AG09319 (cell line): ENCODE data around the gene CNTN4.

Source experiments
- DNase-seq: peaks from one replicate; pipeline ENCODE4 v3.0.0-alpha.2; 2010; ENCODE audit warnings: low read depth; ENCODE audit errors: extremely low read depth
- TF ChIP-seq, protein P1 (sequence below): IDR thresholded peaks from 2 replicates; pipeline ENCODE4 v1.5.1; 2011; ENCODE audit warnings: low read depth, mild to moderate bottlenecking, inconsistent platforms, low read length, moderate library complexity

CNTN4 gene

DNA sequence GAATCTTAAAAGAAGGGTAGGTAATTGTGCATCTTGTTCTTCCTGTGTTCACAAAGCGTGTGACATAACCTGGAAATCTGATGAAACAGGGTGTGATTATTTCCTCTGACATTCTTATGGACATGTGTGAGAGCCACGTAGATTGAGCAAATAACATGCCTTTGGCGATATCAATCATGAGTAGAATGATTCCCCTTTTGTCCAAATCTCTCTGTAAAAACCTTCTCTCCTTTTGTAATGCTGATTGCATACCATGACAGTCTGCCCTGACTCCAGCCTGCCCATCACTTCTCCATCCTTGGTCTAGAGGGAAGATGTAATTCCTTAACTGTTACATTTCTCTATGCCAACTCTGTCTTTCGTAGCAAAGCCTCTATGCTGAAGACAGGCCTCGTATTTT, 896.5 kb downstream of the CNTN4 start:
- no peak for DNase-seq
- TF ChIP-seq, protein P1, sequence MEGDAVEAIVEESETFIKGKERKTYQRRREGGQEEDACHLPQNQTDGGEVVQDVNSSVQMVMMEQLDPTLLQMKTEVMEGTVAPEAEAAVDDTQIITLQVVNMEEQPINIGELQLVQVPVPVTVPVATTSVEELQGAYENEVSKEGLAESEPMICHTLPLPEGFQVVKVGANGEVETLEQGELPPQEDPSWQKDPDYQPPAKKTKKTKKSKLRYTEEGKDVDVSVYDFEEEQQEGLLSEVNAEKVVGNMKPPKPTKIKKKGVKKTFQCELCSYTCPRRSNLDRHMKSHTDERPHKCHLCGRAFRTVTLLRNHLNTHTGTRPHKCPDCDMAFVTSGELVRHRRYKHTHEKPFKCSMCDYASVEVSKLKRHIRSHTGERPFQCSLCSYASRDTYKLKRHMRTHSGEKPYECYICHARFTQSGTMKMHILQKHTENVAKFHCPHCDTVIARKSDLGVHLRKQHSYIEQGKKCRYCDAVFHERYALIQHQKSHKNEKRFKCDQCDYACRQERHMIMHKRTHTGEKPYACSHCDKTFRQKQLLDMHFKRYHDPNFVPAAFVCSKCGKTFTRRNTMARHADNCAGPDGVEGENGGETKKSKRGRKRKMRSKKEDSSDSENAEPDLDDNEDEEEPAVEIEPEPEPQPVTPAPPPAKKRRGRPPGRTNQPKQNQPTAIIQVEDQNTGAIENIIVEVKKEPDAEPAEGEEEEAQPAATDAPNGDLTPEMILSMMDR = no peak

DNA sequence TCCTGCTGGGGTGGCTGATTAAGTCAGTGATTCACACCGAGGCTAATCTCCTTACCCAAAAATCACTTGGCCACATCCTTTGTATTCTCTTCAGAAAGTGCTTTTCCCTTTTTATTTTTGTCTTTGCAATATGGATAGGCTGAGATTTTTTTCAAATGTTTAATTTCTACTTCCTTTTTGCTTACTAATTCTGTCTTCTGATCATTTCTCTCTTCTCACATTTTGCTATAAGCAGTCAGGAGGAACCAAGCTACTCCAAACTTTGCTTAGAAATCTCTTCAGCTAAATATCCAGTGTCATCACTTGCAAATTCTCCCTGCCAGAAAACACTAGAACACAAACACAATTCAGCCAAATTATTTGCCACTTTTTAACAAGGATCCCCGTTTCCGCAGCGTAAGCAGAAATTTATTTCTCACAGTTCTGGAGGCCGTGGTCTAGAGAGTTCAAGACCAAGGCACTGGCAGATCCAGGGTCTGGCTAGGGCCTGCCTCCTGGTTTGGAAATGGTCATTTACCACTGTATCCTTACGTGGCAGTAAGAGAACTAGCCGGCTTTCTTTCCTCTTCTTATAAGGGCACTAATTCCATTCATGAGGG, 906.6 kb downstream of the CNTN4 start:
- TF ChIP-seq, protein P1 = no peak
- no peak for DNase-seq

DNA sequence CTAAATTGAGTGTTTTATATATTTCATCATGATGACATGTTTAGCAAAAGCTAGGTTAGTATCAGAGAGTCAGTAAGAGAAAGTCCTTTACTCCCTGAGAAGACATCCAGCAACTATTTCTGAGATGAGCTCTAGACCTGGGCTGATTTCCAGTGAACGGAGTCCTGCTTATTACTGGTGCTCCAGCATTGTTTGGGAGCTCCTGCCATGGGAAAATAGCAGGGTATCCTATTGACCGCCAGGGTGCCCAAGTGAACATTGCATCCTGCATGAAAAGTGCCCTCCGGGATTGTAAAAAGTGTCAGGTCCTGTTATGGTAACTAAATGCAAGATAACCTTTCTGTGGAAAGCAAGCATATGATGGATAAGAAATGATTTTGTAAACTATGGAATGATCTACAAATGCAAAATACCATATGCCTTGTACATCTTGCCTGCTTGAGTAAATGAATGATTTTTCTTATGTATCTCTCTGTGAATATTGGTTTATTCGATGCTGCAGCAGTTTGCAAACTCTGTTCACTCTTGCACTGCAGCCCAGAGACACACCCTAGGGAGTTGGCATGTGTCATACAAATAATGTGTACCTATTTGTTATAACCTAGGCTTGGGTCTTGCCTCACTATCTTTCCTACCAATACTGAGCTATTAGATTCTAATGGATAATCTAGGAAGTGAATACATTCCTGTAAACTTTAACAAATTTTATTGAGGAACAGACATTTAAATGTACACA, 914.8 kb downstream of the CNTN4 start:
- no peak for DNase-seq
- TF ChIP-seq, protein P1 = no peak

DNA sequence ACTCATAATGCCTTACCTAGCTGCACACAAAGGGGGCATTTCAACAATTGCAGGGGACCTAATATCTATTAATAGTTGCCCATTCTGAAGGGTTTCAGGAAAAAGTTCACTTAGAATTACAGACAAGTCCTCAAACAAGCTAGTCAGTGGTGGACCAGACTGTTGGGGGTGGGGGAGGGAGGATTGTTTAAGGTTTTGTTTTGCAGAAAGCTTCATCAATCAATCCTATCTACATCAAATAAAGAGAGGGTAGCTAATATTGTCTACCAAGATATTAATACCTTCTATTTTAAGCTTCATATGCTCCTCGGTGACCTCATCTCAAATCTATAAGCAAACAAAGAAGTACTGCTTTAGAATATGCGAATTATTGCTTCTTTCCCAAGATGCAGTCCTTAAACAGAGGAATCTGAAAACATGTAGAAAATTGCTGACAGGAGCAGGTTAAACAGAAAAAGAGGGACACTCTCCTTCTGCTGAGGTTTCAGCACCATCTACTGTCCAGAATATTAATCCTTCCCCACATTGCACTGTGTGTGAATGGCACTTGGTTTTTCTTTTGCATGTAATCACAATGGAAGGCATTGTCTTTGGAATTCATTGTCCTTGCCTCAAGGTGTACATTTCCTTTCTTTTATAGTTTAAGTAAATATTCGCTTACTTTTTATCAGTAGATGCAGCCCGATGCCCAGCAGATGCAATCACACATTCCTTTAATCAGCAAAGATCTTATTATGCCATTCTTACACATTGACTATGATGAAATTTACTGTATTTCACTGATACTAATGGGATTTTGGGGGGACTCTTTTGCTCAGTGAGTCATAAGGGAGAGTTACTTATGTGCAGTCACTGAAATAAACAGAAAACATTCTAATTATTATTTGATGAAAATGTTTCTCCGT, 916.8 kb downstream of the CNTN4 start:
- TF ChIP-seq, protein P1 = no peak
- no peak for DNase-seq

DNA sequence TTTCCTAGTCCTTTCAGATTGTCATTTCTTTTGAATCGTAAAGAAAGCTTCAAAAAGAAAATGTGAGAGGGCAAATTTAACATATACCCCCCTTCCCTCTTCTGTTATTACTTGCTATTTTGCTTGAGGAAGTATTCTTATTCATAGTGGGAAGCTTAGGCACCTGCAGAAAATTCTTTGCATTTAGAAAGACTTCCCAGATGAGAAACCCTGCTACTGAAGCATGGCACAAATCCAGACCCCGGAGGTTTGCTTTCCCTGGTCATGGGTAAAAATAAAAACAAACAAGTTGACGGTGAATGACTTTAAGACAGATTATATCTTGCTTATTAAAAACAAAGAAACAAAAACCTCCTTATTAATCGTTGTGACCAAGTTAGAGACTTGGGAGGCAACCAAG, 917.6 kb downstream of the CNTN4 start:
- DNase-seq = no peak
- TF ChIP-seq, protein P1 = no peak

DNA sequence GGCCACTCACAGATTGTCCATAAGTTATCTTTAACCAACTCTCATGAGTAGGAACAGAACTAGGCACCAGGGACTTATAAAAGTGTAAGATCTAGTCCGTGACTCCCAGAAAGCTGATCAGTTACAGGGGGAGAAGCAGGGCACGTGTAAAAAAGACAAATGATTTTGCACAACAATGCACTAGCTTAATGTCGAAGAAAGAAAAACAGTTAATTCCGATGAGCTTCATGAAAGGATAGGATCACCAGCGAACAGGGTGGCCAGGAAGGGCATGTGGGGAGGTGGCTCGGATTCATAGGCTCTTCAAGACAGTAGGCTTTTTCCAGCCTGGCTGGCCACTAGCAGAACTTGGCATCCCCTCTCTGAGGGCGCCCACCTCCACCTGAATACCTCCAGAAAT, 921.5 kb downstream of the CNTN4 start:
- TF ChIP-seq, protein P1 = no peak
- no peak for DNase-seq
